HCT116 (cell line): ENCODE results near the gene PRMT5. TPM values are rescaled to one million over a fixed set of nuclear protein-coding genes. Genes with fewer than 3 reads are reported as not detected.

ENCODE experiments used
- ATAC-seq: fragments of 200-7000 bp; cut with Tn5 transposase; 2 replicates; pipeline ENCODE4 v1.9.1; 2020; ENCODE audit warnings: mild to moderate bottlenecking, moderate library complexity
- BruUV-seq: library from RNA; stranded (reverse); fragments of 400-500 nt; replicated peaks from 2 replicates; lab custom pipeline; 2021; lab: Mats Ljungman, UMichigan
- CTCF ChIA-PET: fragments of 300-600 bp; sonication (Branson Sonifier 250); formaldehyde crosslinking; loops from one replicate; lab custom pipeline; 2021; ENCODE audit warnings: antibody characterized with exemption; lab: Charles Lee
- POLR2A ChIA-PET: fragments of 300-600, 350-600 bp; sonication (Branson Sonifier 250); formaldehyde crosslinking; loops from one replicate; lab custom pipeline; 2021; ENCODE audit warnings: antibody characterized with exemption; lab: Charles Lee
- RAD21 ChIA-PET, 2 experiments: fragments of 300-600 bp; sonication (Branson Sonifier 250); formaldehyde crosslinking; loops; one replicate each; lab custom pipeline; 2023; ENCODE audit warnings: low total read pairs in 2 of 2; ENCODE audit not compliant: uncharacterized antibody in 2 of 2, unreplicated experiment in 2 of 2, low non-redundant PET in 1 of 2; lab: Charles Lee
- DNase-seq: peaks from one replicate; pipeline ENCODE4 v3.0.0-alpha.2; 2010; ENCODE audit warnings: low read depth, low spot score
- H2AFZ ChIP-seq: fragments of 200-600 bp; shearing (Covaris generic), sonication (generic); 2 replicates; pipeline ENCODE4 v1.6.1; 2017; ENCODE audit warnings: low read depth, mixed run types, mixed read lengths, antibody characterized with exemption, low read length; ENCODE audit not compliant: poor library complexity, severe bottlenecking
- H3K27ac ChIP-seq: 2 replicates; pipeline ENCODE4 v1.5.1; 2012; ENCODE audit warnings: low read depth, low read length
- H3K27me3 ChIP-seq: fragments of 200-600 bp; sonication (generic); 2 replicates; pipeline ENCODE4 v1.6.1; 2016; ENCODE audit warnings: mixed run types, low read length, mixed read lengths; ENCODE audit not compliant: insufficient read depth
- H3K36me3 ChIP-seq, 2 experiments: fragments of 200-500 bp in 1 of 2; fragments of 200-600 bp in 1 of 2; sonication (Bioruptor generic) in 1 of 2; sonication (generic) in 1 of 2; 2 replicates each; pipeline versions ENCODE4 v1.5.1 to v1.6.1; 2014 to 2016; ENCODE audit warnings: low read length in 2 of 2, inconsistent platforms in 1 of 2, mixed read lengths in 1 of 2, mixed run types in 1 of 2; ENCODE audit not compliant: insufficient read depth in 2 of 2, control insufficient read depth in 1 of 2
- H3K4me1 ChIP-seq, 2 experiments: fragments of 200-600 bp in 1 of 2; sonication (generic) in 1 of 2; 2 replicates each; pipeline versions ENCODE4 v1.5.1 to v1.6.1; 2012 to 2017; ENCODE audit warnings: low read length in 2 of 2, inconsistent platforms in 1 of 2, mild to moderate bottlenecking in 1 of 2, mixed read lengths in 1 of 2, mixed run types in 1 of 2, moderate library complexity in 1 of 2; ENCODE audit not compliant: insufficient read depth in 2 of 2, control insufficient read depth in 1 of 2
- H3K4me2 ChIP-seq: fragments of 200-600 bp; sonication (generic); 2 replicates; pipeline ENCODE4 v1.6.1; 2017; ENCODE audit warnings: mixed run types, low read length, mixed read lengths
- H3K4me3 ChIP-seq, 2 experiments: fragments of 200-600 bp in 1 of 2; sonication (generic) in 1 of 2; replicated peaks in 1 of 2; 2 replicates each; pipeline ENCODE4 v1.5.1; 2011 to 2016; ENCODE audit warnings: low read length in 2 of 2, control low read depth in 1 of 2, low read depth in 1 of 2, mild to moderate bottlenecking in 1 of 2, mixed read lengths in 1 of 2, mixed run types in 1 of 2
- H3K79me2 ChIP-seq: fragments of 200-600 bp; sonication (generic); 2 replicates; pipeline ENCODE4 v1.6.1; 2017; ENCODE audit warnings: mild to moderate bottlenecking, mixed run types, low read length, moderate library complexity, mixed read lengths; ENCODE audit not compliant: insufficient read depth
- H3K9ac ChIP-seq: fragments of 200-600 bp; sonication (generic); 2 replicates; pipeline ENCODE4 v1.6.1; 2016; ENCODE audit warnings: low read length, mixed read lengths
- H3K9me2 ChIP-seq: fragments of 200-600 bp; sonication (generic), shearing (Covaris generic); 2 replicates; pipeline ENCODE4 v1.6.1; 2017; ENCODE audit warnings: mixed run types, mild to moderate bottlenecking, moderate library complexity; ENCODE audit not compliant: insufficient read depth
- H3K9me3 ChIP-seq, 2 experiments: fragments of 200-500 bp in 1 of 2; fragments of 200-600 bp in 1 of 2; sonication (Bioruptor generic) in 1 of 2; sonication (generic) in 1 of 2; 2 replicates each; pipeline ENCODE4 v1.6.1; 2014 to 2017; ENCODE audit warnings: low read length in 2 of 2, mixed read lengths in 2 of 2, inconsistent platforms in 1 of 2, low read depth in 1 of 2, mild to moderate bottlenecking in 1 of 2, mixed run types in 1 of 2, moderate library complexity in 1 of 2; ENCODE audit not compliant: control insufficient read depth in 1 of 2, insufficient read depth in 1 of 2
- H4K20me1 ChIP-seq: fragments of 200-600 bp; sonication (generic), shearing (Covaris generic); 2 replicates; pipeline ENCODE4 v1.6.1; 2017; ENCODE audit warnings: mixed run types, mild to moderate bottlenecking, moderate library complexity; ENCODE audit not compliant: insufficient read depth
- ATF3 ChIP-seq: IDR thresholded peaks from 2 replicates; pipeline ENCODE4 v1.6.1; 2012
- FOSL1 ChIP-seq: IDR thresholded peaks from 2 replicates; pipeline ENCODE4 v1.6.1; 2012; ENCODE audit warnings: low read depth
- JUND ChIP-seq: IDR thresholded peaks from 2 replicates; pipeline ENCODE4 v1.6.1; 2012
- SIN3A ChIP-seq: IDR thresholded peaks from 2 replicates; pipeline ENCODE4 v1.6.1; 2012; ENCODE audit warnings: low read depth
- SP1 ChIP-seq: IDR thresholded peaks from 2 replicates; pipeline ENCODE4 v1.6.1; 2012; ENCODE audit warnings: low read depth
- SRF ChIP-seq: IDR thresholded peaks from 2 replicates; pipeline ENCODE4 v1.6.1; 2012; ENCODE audit warnings: low read depth
- TCF7L2 ChIP-seq: IDR thresholded peaks from 2 replicates; pipeline ENCODE4 v1.7.0; 2011; ENCODE audit warnings: borderline replicate concordance, inconsistent platforms; ENCODE audit not compliant: insufficient read depth, insufficient read length; ENCODE audit errors: extremely low read depth
- ZFX ChIP-seq: fragments of 450-650 bp; IDR thresholded peaks from 2 replicates; pipeline ENCODE4 v1.6.1; 2017
- ZNF274 ChIP-seq: fragments of 200-500 bp; sonication (Bioruptor generic); IDR thresholded peaks from 2 replicates; pipeline ENCODE4 v1.6.1; 2014; ENCODE audit warnings: mild to moderate bottlenecking, low read depth, low read length, inconsistent platforms
- intact Hi-C: fragments of 100-400 bp; cut with micrococcal nuclease; formaldehyde crosslinking; loops from 2 replicates; pipeline ENCODE4 v1.10.0; 2022
- total RNA-seq: library from RNA; stranded (reverse); gene quantifications from one replicate; pipeline ENCODE4 v1.2.1, GENCODE V29; 2021; ENCODE audit not compliant: unreplicated experiment
- TF ChIP-seq, protein P1 (sequence below): IDR thresholded peaks from 2 replicates; pipeline ENCODE4 v1.6.1; 2012; ENCODE audit warnings: low read depth
- TF ChIP-seq, protein P2 (sequence below): IDR thresholded peaks from 2 replicates; pipeline ENCODE4 v1.6.1; 2012

The PRMT5 gene
- total RNA-seq, 1 experiment from 2014 or later, result 186 TPM

- no peak for TF ChIP-seq ZNF274
- TF ChIP-seq ATF3, result no peak
- no peak for TF ChIP-seq SIN3A
- no peak for TF ChIP-seq SP1
- TF ChIP-seq JUND, result no peak
- no peak for TF ChIP-seq TCF7L2
- TF ChIP-seq FOSL1, result no peak
- H4K20me1 ChIP-seq, result no peaks in the 10 kb centered on the region
- no peaks in the 10 kb centered on the region; the same call in 1 of the 2 replicates for H3K79me2 ChIP-seq
- no peak overlapping the region for H3K9ac ChIP-seq
- DNase-seq (no peak), ATAC-seq (no peak)
- intact Hi-C loops, result no loop called here
- no peaks in the 10 kb centered on the region for H3K9me2 ChIP-seq
- no peak overlapping the region for H2AFZ ChIP-seq
- ChIA-PET POLR2A (interaction anchor here (0.9 to 4.7 kb wide), 3 partner anchors 13 to 33 kb away, joined by 3 to 24 read pairs (median 3); partner anchors contain the start of gene LRP10), RAD21 (no interaction called here), CTCF (interaction anchor here (7.0 kb wide), 1 partner anchor 13 kb away, joined by 51 read pairs; the partner anchor contains the start of gene LRP10)
- H3K9me3 ChIP-seq, result no peaks in the 10 kb centered on the region
- H3K27ac ChIP-seq, result no peak overlapping the region
- H3K4me3 ChIP-seq, result no peak overlapping the region
- no peaks in the 10 kb centered on the region for H3K27me3 ChIP-seq
- H3K4me2 ChIP-seq, result no peak overlapping the region
- H3K4me1 ChIP-seq, result peaks cover 27 to 40% of the 10 kb centered on the region in 2 experiments
- no TSS peak for BruUV-seq
- H3K36me3 ChIP-seq, result no peaks in the 10 kb centered on the region
These were observed 44.2 kb downstream of the PRMT5 start for GRCh38 chr14:22884738-22885523.

GRCh38 chr14:22884076-22884737, 45.0 kb downstream of the PRMT5 start:
- Histone ChIP-seq H3K9ac (no peak overlapping the region), H3K4me3 (no peak overlapping the region), H3K4me2 (no peak overlapping the region), H3K4me1 (peaks cover 27 to 39% of the 10 kb centered on the region in 2 experiments), H3K79me2 (no peaks in the 10 kb centered on the region; the same call in 1 of the 2 replicates), H3K36me3 (no peaks in the 10 kb centered on the region), H3K27me3 (no peaks in the 10 kb centered on the region), H4K20me1 (no peaks in the 10 kb centered on the region), H3K9me2 (no peaks in the 10 kb centered on the region), H2AFZ (no peak overlapping the region), H3K27ac (no peak overlapping the region), H3K9me3 (no peaks in the 10 kb centered on the region)
- intact Hi-C loops, result no loop called here
- ChIA-PET RAD21 (no interaction called here), POLR2A (interaction anchor here (0.9 to 4.7 kb wide), 2 partner anchors 12 to 34 kb away, joined by 3 to 24 read pairs; partner anchors contain the start of gene LRP10), CTCF (interaction anchor here (2.0 to 7.0 kb wide), 2 partner anchors 12 to 16 kb away, joined by 6 to 51 read pairs; partner anchors contain the start of gene LRP10)
- ATAC-seq (no peak), DNase-seq (no peak)
- BruUV-seq, result no TSS peak
- TF ChIP-seq ATF3 (no peak), ZFX (no peak), TCF7L2 (no peak), SRF (no peak)
- TF ChIP-seq, protein P1, sequence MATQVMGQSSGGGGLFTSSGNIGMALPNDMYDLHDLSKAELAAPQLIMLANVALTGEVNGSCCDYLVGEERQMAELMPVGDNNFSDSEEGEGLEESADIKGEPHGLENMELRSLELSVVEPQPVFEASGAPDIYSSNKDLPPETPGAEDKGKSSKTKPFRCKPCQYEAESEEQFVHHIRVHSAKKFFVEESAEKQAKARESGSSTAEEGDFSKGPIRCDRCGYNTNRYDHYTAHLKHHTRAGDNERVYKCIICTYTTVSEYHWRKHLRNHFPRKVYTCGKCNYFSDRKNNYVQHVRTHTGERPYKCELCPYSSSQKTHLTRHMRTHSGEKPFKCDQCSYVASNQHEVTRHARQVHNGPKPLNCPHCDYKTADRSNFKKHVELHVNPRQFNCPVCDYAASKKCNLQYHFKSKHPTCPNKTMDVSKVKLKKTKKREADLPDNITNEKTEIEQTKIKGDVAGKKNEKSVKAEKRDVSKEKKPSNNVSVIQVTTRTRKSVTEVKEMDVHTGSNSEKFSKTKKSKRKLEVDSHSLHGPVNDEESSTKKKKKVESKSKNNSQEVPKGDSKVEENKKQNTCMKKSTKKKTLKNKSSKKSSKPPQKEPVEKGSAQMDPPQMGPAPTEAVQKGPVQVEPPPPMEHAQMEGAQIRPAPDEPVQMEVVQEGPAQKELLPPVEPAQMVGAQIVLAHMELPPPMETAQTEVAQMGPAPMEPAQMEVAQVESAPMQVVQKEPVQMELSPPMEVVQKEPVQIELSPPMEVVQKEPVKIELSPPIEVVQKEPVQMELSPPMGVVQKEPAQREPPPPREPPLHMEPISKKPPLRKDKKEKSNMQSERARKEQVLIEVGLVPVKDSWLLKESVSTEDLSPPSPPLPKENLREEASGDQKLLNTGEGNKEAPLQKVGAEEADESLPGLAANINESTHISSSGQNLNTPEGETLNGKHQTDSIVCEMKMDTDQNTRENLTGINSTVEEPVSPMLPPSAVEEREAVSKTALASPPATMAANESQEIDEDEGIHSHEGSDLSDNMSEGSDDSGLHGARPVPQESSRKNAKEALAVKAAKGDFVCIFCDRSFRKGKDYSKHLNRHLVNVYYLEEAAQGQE, result no peak
- TF ChIP-seq, protein P2, sequence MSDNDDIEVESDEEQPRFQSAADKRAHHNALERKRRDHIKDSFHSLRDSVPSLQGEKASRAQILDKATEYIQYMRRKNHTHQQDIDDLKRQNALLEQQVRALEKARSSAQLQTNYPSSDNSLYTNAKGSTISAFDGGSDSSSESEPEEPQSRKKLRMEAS, result no peak
